Common myeloid progenitor, CD34-positive (primary cell): ENCODE results near the gene LRRC3.

Experiments
- CTCF ChIA-PET: fragments of 350-600 bp; sonication (Branson Sonifier 250); formaldehyde crosslinking; loops from one replicate; lab custom pipeline; 2021; ENCODE audit warnings: antibody characterized with exemption; lab: Charles Lee
- POLR2A ChIA-PET: fragments of 350-600 bp; sonication (Branson Sonifier 250); formaldehyde crosslinking; loops from one replicate; lab custom pipeline; 2021; ENCODE audit warnings: antibody characterized with exemption; lab: Charles Lee
- DNase-seq, 3 donors: peaks; one replicate each; pipeline versions ENCODE4 v3.0.0 to v3.0.0-alpha.2; 2013
- H3K27ac ChIP-seq, 2 experiments: 1 replicate in 1 of 2; 2 replicates in 1 of 2; pipeline ENCODE4 v1.7.0; 2013; ENCODE audit warnings: inconsistent platforms in 2 of 2, low read length in 2 of 2, mild to moderate bottlenecking in 2 of 2, low read depth in 1 of 2, moderate library complexity in 1 of 2; ENCODE audit not compliant: severe bottlenecking in 2 of 2, insufficient read depth in 1 of 2, poor library complexity in 1 of 2
- H3K27me3 ChIP-seq, 5 experiments: replicated peaks in 2 of 5; 1 replicate in 3 of 5; 2 replicates in 2 of 5; pipeline versions ENCODE4 v1.6.1 to v1.7.0; 2013; ENCODE audit warnings: low read length in 4 of 5, mild to moderate bottlenecking in 2 of 5, moderate library complexity in 2 of 5, inconsistent platforms in 1 of 5; ENCODE audit not compliant: insufficient read depth in 5 of 5, control insufficient read depth in 4 of 5
- H3K36me3 ChIP-seq, 4 experiments: 1 replicate in 2 of 4; 2 replicates in 2 of 4; pipeline versions ENCODE4 v1.6.1 to v1.7.0; 2013; ENCODE audit warnings: low read length in 3 of 4, control low read depth in 1 of 4, mild to moderate bottlenecking in 1 of 4; ENCODE audit not compliant: control insufficient read depth in 4 of 4, insufficient read depth in 4 of 4
- H3K4me1 ChIP-seq, 4 experiments: 1 replicate in 3 of 4; 2 replicates in 1 of 4; pipeline versions ENCODE4 v1.6.1 to v1.7.1; 2013; ENCODE audit warnings: low read length in 3 of 4, mild to moderate bottlenecking in 3 of 4, control low read depth in 1 of 4, inconsistent platforms in 1 of 4, moderate library complexity in 1 of 4; ENCODE audit not compliant: control insufficient read depth in 4 of 4, insufficient read depth in 4 of 4; ENCODE audit errors: control extremely low read depth in 1 of 4
- H3K4me3 ChIP-seq, 7 experiments: 1 replicate in 4 of 7; 2 replicates in 3 of 7; pipeline versions ENCODE4 v1.5.1 to v1.7.0; 2013; ENCODE audit warnings: mild to moderate bottlenecking in 7 of 7, low read length in 6 of 7, moderate library complexity in 6 of 7, inconsistent platforms in 2 of 7, low read depth in 2 of 7, control low read depth in 1 of 7; ENCODE audit not compliant: insufficient read depth in 4 of 7, control insufficient read depth in 1 of 7; ENCODE audit errors: extremely low read depth in 1 of 7
- H3K9me3 ChIP-seq, 5 experiments: 1 replicate in 4 of 5; 2 replicates in 1 of 5; pipeline versions ENCODE4 v1.6.1 to v1.7.1; 2013; ENCODE audit warnings: low read length in 4 of 5, mild to moderate bottlenecking in 2 of 5, inconsistent platforms in 1 of 5, low read depth in 1 of 5, moderate library complexity in 1 of 5; ENCODE audit not compliant: control insufficient read depth in 4 of 5, insufficient read depth in 2 of 5; ENCODE audit errors: control extremely low read depth in 1 of 5
- WGBS: methylation state at CpG from one replicate; pipeline ENCODE4 v1.1.5; 2013; ENCODE audit not compliant: insufficient coverage; 5-methylcytosine and 5-hydroxymethylcytosine counted together

LRRC3 gene

DNA sequence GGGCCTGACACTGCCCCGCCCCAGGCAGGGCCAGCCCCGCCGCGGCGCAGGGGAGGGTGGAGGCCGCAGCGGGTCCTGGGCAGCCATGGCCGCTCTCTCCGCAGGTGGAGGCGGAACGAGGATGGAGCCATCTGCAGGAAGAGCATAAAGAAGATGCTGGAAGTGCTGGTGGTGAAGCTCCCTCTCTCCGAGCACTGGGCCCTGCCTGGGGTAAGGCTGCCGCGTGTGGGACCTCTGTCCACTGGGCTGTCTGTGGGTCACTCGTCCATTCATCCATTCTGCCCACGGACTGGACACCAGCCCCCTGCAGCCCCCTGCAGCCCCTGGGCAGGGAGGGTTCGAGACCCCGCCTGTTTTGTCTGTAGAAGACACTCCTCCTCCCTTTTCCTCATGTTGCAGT lies 18.4 kb upstream of the LRRC3 start:
- H3K4me3 ChIP-seq: no peak overlapping the region
- no peaks in the 10 kb centered on the region for H3K4me1 ChIP-seq
- H3K36me3 ChIP-seq: no peaks in the 10 kb centered on the region
- CTCF ChIA-PET: no interaction called here
- WGBS: 98% methylated on average over 13 of the region's 18 CpGs
- H3K9me3 ChIP-seq: no peaks in the 10 kb centered on the region
- H3K27ac ChIP-seq: no peak overlapping the region
- POLR2A ChIA-PET: no interaction called here
- H3K27me3 ChIP-seq: no peaks in the 10 kb centered on the region
- DNase-seq: no peak

DNA sequence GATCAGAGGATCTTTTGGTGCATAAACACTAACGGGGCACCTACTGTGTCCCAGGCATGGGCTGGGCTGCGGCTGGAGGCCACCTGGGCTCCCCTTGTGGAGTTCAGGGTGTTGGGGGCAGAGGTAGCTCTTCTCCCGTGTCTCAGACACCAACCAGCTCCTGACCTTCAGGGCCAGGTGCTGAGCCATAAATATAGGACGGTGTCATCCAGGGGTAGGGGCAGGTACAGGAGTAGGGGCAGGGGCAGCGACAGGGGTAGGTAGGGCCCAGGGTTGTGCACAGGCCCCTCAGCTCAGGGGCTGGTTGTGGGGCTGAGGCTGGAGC lies 18.0 kb upstream of the LRRC3 start:
- ChIA-PET CTCF (interaction anchor here (1.0 kb wide), 1 partner anchor 133 kb away, joined by 3 read pairs; no protein-coding TSS in a partner anchor), POLR2A (no interaction called here)
- no peak overlapping the region for H3K27ac ChIP-seq
- H3K36me3 ChIP-seq: no peaks in the 10 kb centered on the region
- H3K9me3 ChIP-seq: no peaks in the 10 kb centered on the region
- DNase-seq: no peak
- H3K27me3 ChIP-seq: no peaks in the 10 kb centered on the region
- 96% methylated on average over 4 of the region's 5 CpGs for WGBS
- no peak overlapping the region for H3K4me3 ChIP-seq
- no peaks in the 10 kb centered on the region for H3K4me1 ChIP-seq

DNA sequence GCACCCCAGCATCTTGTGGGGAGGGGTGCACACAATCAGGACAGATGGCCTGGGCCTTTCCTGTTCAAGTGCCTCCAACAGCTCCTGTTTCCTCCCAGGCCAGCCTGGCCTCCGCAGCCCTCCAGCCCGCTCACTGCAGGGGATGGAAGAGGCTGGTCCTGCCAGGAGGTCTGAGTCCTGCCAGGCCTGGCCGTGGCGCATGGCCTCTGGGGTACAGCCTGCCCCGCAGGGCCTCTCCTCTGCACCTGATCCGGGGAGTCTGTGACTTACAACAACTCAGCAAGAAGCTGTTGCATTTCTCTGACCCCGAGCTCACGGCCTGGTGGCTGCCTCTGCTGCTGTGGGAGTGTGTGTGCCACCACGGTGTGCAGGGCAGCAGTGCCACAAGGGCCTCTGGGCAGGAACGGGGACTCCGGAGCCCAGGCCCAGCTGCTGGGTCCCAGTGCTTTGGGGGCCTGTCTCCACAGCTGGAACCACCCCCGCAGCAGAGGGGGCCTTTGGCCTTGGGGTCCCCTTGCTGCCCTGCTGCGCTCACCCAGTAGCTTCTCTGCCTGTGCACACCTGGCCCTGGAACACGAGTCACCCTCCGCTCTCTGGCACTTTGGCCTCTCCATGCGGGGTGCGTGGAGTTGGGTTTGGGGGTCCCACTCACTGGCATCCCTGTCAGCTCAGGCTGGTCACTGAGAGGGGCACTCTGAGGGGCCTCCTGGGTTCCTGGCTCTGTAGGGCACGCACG lies 17.4 kb upstream of the LRRC3 start:
- H3K4me3 ChIP-seq: no peak overlapping the region
- no peaks in the 10 kb centered on the region for H3K36me3 ChIP-seq
- ChIA-PET POLR2A (interaction anchor here (1.0 kb wide), 1 partner anchor 13 kb away, joined by 3 read pairs; no protein-coding TSS in a partner anchor), CTCF (interaction anchor here (1.0 kb wide), 1 partner anchor 133 kb away, joined by 3 read pairs; no protein-coding TSS in a partner anchor)
- no peaks in the 10 kb centered on the region for H3K4me1 ChIP-seq
- no peak for DNase-seq
- H3K9me3 ChIP-seq: no peaks in the 10 kb centered on the region
- WGBS: over 99% methylated on average over 17 of the region's 19 CpGs
- no peak overlapping the region for H3K27ac ChIP-seq
- no peaks in the 10 kb centered on the region for H3K27me3 ChIP-seq

DNA sequence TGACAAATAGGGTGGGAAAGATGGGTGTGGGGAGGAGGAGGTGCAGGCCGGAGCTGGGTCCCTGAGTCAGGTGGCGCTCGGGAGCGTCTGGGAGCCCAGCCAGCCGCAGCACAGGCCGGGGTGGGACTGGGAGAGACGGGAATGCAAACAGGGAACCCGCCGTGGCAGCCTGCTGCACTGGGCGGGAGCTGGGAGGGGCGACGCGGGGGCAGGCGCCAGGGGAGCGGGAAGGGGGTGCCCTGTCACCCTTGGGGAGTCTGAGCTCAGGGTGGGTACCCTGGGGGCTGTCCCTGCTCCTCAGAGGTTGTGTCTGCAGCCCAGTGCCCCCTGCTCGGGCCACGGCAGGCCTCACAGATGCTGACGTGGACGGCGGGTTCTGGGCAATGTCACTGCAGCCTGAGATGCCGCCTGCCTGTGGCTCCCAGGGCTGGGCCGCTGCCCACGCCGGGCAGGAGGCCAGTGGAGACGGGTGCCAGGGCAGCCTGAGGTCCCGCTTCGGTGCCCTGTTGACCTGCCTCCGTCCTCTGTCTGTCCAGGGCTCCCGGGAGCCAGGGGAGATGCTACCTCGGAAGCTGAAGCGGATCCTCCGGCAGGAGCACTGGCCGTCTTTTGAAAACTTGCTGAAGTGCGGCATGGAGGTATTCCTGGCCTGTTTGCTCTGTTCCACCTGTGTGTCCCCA lies 16.6 kb upstream of the LRRC3 start:
- WGBS: 98% methylated on average over 32 of the region's 34 CpGs
- DNase-seq: no peak
- H3K9me3 ChIP-seq: no peaks in the 10 kb centered on the region
- H3K4me1 ChIP-seq: no peaks in the 10 kb centered on the region
- POLR2A ChIA-PET: interaction anchor here (1.0 kb wide), 1 partner anchor 12 kb away, joined by 3 read pairs; no protein-coding TSS in a partner anchor
- CTCF ChIA-PET: interaction anchor here (1.0 kb wide), 1 partner anchor 134 kb away, joined by 3 read pairs; no protein-coding TSS in a partner anchor
- H3K36me3 ChIP-seq: no peaks in the 10 kb centered on the region
- no peaks in the 10 kb centered on the region for H3K27me3 ChIP-seq
- no peak overlapping the region for H3K4me3 ChIP-seq
- no peak overlapping the region for H3K27ac ChIP-seq

DNA sequence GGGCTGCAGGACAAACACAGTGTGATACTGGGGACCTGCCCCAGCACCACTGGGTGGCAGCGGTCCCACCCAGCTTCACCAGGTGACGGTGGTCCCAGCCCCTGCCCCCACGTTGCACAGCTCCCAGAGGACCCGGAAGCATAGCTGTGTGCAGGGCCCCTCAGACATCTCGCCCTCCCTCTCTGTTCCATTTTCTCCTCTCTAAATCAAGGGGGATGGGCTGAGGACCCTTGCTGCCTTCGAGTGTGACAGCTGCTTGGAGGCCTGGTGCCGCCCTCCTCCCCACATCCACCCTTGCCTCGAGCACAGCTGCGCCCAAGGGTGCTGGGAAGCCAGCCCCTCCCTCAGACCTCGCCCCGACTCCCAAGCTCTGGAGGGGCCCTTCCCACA lies 16.1 kb upstream of the LRRC3 start:
- Histone ChIP-seq H3K4me3 (no peak overlapping the region), H3K36me3 (no peaks in the 10 kb centered on the region), H3K27ac (no peak overlapping the region), H3K9me3 (no peaks in the 10 kb centered on the region), H3K27me3 (peaks cover 0 to 1% (median 0%) of the 10 kb centered on the region in 5 experiments), H3K4me1 (no peaks in the 10 kb centered on the region)
- DNase-seq: no peak
- POLR2A ChIA-PET: no interaction called here
- CTCF ChIA-PET: no interaction called here
- 94% methylated on average over 10 of the region's 11 CpGs for whole genome bisulfite sequencing

DNA sequence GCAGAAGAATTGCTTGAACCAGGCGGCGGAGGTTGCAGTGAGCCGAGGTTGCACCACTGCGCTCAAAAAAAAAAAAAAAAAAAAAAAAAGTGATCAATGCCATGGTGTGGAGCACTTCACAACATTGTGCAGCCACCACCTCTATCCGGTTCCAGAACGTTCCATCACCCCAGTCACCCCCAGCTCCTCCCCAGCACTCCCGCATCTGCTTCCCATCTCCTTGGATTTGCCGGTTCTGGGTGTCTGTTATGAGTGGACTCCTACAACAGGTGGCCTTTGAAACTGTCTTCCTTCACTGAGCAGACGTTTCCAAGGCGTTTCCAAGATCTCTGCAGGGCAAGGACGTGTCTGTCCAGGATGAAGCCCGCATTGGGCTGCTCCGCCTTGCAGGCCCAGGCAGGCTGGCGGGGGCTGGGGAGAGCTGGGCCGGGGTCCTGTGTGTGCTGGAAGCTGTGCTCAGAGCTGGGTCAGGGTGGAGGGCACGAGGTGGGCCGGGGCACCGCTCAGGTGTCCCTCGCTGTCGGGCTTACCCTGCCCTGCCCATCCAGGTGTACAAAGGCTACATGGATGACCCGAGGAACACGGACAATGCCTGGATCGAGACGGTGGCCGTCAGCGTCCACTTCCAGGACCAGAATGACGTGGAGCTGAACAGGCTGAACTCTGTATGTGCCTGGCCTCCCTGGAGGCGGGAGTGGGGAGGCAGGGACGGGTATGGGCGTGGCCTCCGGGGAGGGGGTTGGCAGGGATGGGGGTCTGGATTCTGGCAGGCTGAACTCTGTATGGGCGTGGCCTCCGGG lies 14.9 kb upstream of the LRRC3 start:
- H3K27me3 ChIP-seq: peaks cover 0 to 2% (median 0%) of the 10 kb centered on the region in 5 experiments
- ChIA-PET CTCF (no interaction called here), POLR2A (no interaction called here)
- no peaks in the 10 kb centered on the region for H3K36me3 ChIP-seq
- no peak overlapping the region for H3K27ac ChIP-seq
- H3K4me1 ChIP-seq: no peaks in the 10 kb centered on the region
- DNase-seq: no peak
- no peak overlapping the region for H3K4me3 ChIP-seq
- 98% methylated on average over 25 of the region's 33 CpGs for WGBS
- no peaks in the 10 kb centered on the region for H3K9me3 ChIP-seq
